Natural killer cell (primary cell): ENCODE data around the gene FAM117A. TPM values are rescaled to one million over a fixed set of nuclear protein-coding genes. Genes with fewer than 3 reads are reported as not detected.
A peak's percentile ranks its signal among the peaks of the same experiment; 100 is the strongest.

Source experiments
- ATAC-seq, 3 donors: fragments of 150-1000 bp in 2 of 3; fragments of 200-7000 bp in 1 of 3; cut with Tn5 transposase; 1 replicate in 1 of 3; 2 replicates in 2 of 3; pipeline ENCODE4 v1.10.0; 2021; ENCODE audit warnings: mild to moderate bottlenecking in 2 of 3, moderate library complexity in 2 of 3
- DNase-seq, 2 donors: peaks; one replicate each; pipeline versions ENCODE4 v3.0.0 to v3.0.0-alpha.2; 2013 to 2021; ENCODE audit warnings: mixed read lengths in 1 of 2
- H3K27ac ChIP-seq: one replicate; pipeline ENCODE4 v1.5.1; 2013; ENCODE audit warnings: mild to moderate bottlenecking, low read length
- H3K27me3 ChIP-seq: one replicate; pipeline ENCODE4 v1.6.1; 2013; ENCODE audit warnings: low read length; ENCODE audit not compliant: control insufficient read depth, insufficient read depth
- H3K36me3 ChIP-seq: one replicate; pipeline ENCODE4 v1.6.1; 2013; ENCODE audit warnings: low read length; ENCODE audit not compliant: control insufficient read depth, insufficient read depth
- H3K4me1 ChIP-seq: one replicate; pipeline ENCODE4 v1.6.1; 2013; ENCODE audit warnings: low read length; ENCODE audit not compliant: control insufficient read depth, insufficient read depth
- H3K4me3 ChIP-seq: one replicate; pipeline ENCODE4 v1.5.1; 2013; ENCODE audit warnings: low read length
- H3K9me3 ChIP-seq: one replicate; pipeline ENCODE4 v1.6.1; 2013; ENCODE audit warnings: low read length; ENCODE audit not compliant: control insufficient read depth, insufficient read depth
- H3K27ac Mint-ChIP-seq, 2 donors: one replicate each; pipeline ENCODE4 v1.8.0; 2022; ENCODE audit warnings: mild to moderate bottlenecking in 2 of 2, mixed read lengths in 2 of 2, moderate library complexity in 1 of 2
- H3K27me3 Mint-ChIP-seq, 2 donors: one replicate each; pipeline ENCODE4 v1.8.0; 2022; ENCODE audit warnings: low read depth in 2 of 2, mixed read lengths in 2 of 2
- H3K36me3 Mint-ChIP-seq: one replicate; pipeline ENCODE4 v1.8.0; 2022; ENCODE audit warnings: mixed read lengths
- H3K4me1 Mint-ChIP-seq, 2 donors: one replicate each; pipeline ENCODE4 v1.8.0; 2022; ENCODE audit warnings: mixed read lengths in 2 of 2
- H3K4me3 Mint-ChIP-seq: one replicate; pipeline ENCODE4 v1.8.0; 2022; ENCODE audit warnings: mild to moderate bottlenecking, moderate library complexity, mixed read lengths
- H3K9me3 Mint-ChIP-seq, 2 donors: one replicate each; pipeline ENCODE4 v1.8.0; 2022; ENCODE audit warnings: mixed read lengths in 2 of 2
- WGBS: methylation state at CpG from one replicate; pipeline ENCODE4 v1.1.7; 2013; ENCODE audit warnings: missing lambda C conversion rate; ENCODE audit not compliant: insufficient coverage; 5-methylcytosine and 5-hydroxymethylcytosine counted together
- intact Hi-C: fragments of 100-400 bp; cut with micrococcal nuclease; formaldehyde crosslinking; loops from one replicate; pipeline ENCODE4 v1.14.2; 2022
- total RNA-seq, 4 donors: library from RNA; stranded (reverse); fragments of 120-200 nt in 1 of 4; gene quantifications; one replicate each; pipeline versions ENCODE4 v1.2.3 to v1.2.4, GENCODE V29; 2013 to 2022
- TF ChIP-seq, protein P1 (sequence below): fragments of 200-600 bp; IDR thresholded peaks from one replicate; pipeline ENCODE4 v1.8.0; 2022; ENCODE audit warnings: antibody characterized with exemption

The FAM117A gene
- total RNA-seq, 3 donors from 2014 or later (not counting 1 experiment from before 2014, with no cell fraction given): 55.2 to 88.4 (median 79.2) TPM

DNA sequence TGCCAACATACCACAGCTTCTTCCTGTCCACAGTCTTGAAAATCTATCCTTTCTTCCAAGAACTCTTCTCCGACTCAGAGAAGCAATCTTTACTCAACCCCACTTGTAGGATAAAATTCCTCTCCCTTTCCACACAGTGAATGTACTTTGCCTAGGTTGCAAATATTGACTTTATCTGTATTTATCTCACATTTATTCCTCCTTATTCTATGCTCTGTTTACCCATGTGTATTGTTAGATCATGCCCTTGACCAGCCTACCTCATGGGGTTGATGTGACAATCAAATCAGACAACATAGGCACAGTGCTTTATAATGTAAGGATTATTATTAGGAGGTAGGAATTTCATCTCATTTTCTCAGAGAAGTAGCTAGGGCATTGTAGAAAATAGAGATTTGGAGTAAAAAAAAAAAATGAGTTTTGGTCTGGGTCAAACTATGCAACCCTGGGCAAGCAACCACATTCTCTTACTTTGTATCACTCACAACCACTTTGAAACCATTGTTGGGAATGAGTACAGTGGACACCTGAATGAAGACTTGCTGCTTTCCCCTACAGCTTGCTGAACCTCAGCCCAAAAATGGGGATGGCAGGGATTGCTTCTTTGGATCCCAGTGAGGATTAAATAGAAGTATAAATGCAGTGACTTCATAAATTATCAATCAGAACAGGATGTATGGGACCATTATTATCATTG, 47.1 kb downstream of the FAM117A start:
- Histone ChIP-seq H3K4me3 (no peak overlapping the region), H3K27me3 (no peaks in the 10 kb centered on the region), H3K4me1 (peaks cover 64% of the 10 kb centered on the region), H3K36me3 (peaks cover 78% of the 10 kb centered on the region), H3K9me3 (no peaks in the 10 kb centered on the region), H3K27ac (peak overlapping the region; percentile 89)
- Mint-ChIP-seq H3K4me1 (peaks cover 46 to 53% of the 10 kb centered on the region in 2 donors), H3K27me3 (no peaks in the 10 kb centered on the region), H3K4me3 (peak overlapping the region; percentile 76), H3K9me3 (no peaks in the 10 kb centered on the region), H3K36me3 (peaks cover 21% of the 10 kb centered on the region), H3K27ac (peak overlapping the region; percentile 97 to 98)
- TF ChIP-seq, protein P1, sequence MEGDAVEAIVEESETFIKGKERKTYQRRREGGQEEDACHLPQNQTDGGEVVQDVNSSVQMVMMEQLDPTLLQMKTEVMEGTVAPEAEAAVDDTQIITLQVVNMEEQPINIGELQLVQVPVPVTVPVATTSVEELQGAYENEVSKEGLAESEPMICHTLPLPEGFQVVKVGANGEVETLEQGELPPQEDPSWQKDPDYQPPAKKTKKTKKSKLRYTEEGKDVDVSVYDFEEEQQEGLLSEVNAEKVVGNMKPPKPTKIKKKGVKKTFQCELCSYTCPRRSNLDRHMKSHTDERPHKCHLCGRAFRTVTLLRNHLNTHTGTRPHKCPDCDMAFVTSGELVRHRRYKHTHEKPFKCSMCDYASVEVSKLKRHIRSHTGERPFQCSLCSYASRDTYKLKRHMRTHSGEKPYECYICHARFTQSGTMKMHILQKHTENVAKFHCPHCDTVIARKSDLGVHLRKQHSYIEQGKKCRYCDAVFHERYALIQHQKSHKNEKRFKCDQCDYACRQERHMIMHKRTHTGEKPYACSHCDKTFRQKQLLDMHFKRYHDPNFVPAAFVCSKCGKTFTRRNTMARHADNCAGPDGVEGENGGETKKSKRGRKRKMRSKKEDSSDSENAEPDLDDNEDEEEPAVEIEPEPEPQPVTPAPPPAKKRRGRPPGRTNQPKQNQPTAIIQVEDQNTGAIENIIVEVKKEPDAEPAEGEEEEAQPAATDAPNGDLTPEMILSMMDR: no peak
- intact Hi-C loops: loop anchor here (5.0 kb wide), 1 partner anchor 135 kb away; no protein-coding TSS in a partner anchor
- WGBS: 47% methylated on average over 1 of the region's 1 CpG
- DNase-seq (no peak), ATAC-seq (no peak)

DNA sequence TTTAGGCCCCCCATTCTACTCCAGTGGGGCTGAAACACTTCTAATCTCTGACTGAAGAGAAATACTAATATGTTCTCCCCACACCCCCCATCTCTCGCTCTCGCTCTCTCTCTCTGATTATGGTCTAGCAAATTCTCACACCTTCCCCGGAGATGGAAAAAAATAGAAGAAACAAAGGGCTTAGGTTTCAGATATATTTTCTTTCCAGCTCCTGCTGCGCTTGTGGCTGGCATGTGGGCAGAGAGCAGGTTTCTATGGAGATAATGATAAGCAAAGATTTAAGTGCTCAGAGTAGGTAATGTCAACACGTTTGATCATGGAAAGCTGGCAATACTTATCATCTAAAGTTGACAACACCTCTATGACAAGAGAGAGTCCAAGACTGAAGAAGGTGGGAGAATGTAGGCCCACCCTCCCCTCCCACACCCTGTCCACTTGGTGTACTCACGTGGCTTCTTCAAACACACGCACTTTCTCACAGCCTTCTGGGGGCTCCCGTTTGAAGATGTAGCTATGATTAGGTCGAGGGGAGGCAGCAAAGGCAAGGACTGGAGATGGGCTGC, 48.1 kb downstream of the FAM117A start:
- peak; percentile 65 to 84 for DNase-seq
- Histone ChIP-seq H3K27me3 (no peaks in the 10 kb centered on the region), H3K4me1 (peaks cover 64% of the 10 kb centered on the region), H3K36me3 (peaks cover 77% of the 10 kb centered on the region), H3K4me3 (no peak overlapping the region), H3K27ac (peak overlapping the region; percentile 89), H3K9me3 (no peaks in the 10 kb centered on the region)
- H3K4me3 Mint-ChIP-seq: peak overlapping the region; percentile 76
- peak; percentile 61 to 78 (median 71) for ATAC-seq
- H3K9me3 Mint-ChIP-seq: no peaks in the 10 kb centered on the region
- WGBS: 49% methylated on average over 4 of the region's 9 CpGs
- H3K27me3 Mint-ChIP-seq: no peaks in the 10 kb centered on the region
- intact Hi-C loops: loop anchor here (1.0 to 5.0 kb wide), 6 partner anchors 19 to 137 kb away; partner anchors contain the start of genes FAM117A, KAT7 and SPOP
- peaks cover 21% of the 10 kb centered on the region for H3K36me3 Mint-ChIP-seq
- H3K4me1 Mint-ChIP-seq: peaks cover 55 to 60% of the 10 kb centered on the region in 2 donors
- TF ChIP-seq, protein P1: no peak
- peak overlapping the region; percentile 97 to 98 for H3K27ac Mint-ChIP-seq

GRCh38 chr17:49715216-49715615, 48.7 kb downstream of the FAM117A start:
- H3K27me3 Mint-ChIP-seq: no peaks in the 10 kb centered on the region
- Histone ChIP-seq H3K4me1 (peaks cover 64% of the 10 kb centered on the region), H3K27ac (peak overlapping the region; percentile 89), H3K36me3 (peaks cover 80% of the 10 kb centered on the region), H3K9me3 (no peaks in the 10 kb centered on the region), H3K4me3 (no peak overlapping the region), H3K27me3 (no peaks in the 10 kb centered on the region)
- DNase-seq (peak; percentile 54 to 81), ATAC-seq (peak; percentile 70 to 81 (median 73))
- H3K4me3 Mint-ChIP-seq: peak overlapping the region; percentile 76
- intact Hi-C loops: loop anchor here (1.0 to 5.0 kb wide), 6 partner anchors 19 to 137 kb away; partner anchors contain the start of genes FAM117A, KAT7 and SPOP
- H3K27ac Mint-ChIP-seq: peak overlapping the region; percentile 97 to 98
- WGBS: 29% methylated on average over 4 of the region's 4 CpGs
- H3K4me1 Mint-ChIP-seq: peaks cover 56 to 60% of the 10 kb centered on the region in 2 donors
- TF ChIP-seq, protein P1: no peak
- H3K36me3 Mint-ChIP-seq: peaks cover 21% of the 10 kb centered on the region
- H3K9me3 Mint-ChIP-seq: no peaks in the 10 kb centered on the region
